Glutamatergic neuron (in vitro differentiated cells): ENCODE results near the gene PLEK2. TPM values are rescaled to one million over a fixed set of nuclear protein-coding genes. Genes with fewer than 3 reads are reported as not detected.
"Not testable (repeated sequence)": the region's sequence is repeated elsewhere in the genome, so short reads cannot be mapped to it uniquely, and the experiment has no call there.

Experiments used
- DNase-seq: peaks from one replicate; pipeline ENCODE4 v3.0.0; 2022
- H3K27ac Mint-ChIP-seq: one replicate; pipeline ENCODE4 v1.8.0; 2020; ENCODE audit warnings: mild to moderate bottlenecking, mixed read lengths, inconsistent platforms; ENCODE audit not compliant: unreplicated experiment
- H3K27me3 Mint-ChIP-seq: one replicate; pipeline ENCODE4 v1.8.0; 2020; ENCODE audit warnings: mild to moderate bottlenecking, moderate library complexity, mixed read lengths, inconsistent platforms; ENCODE audit not compliant: unreplicated experiment
- H3K36me3 Mint-ChIP-seq: one replicate; pipeline ENCODE4 v1.8.0; 2020; ENCODE audit warnings: mild to moderate bottlenecking, mixed read lengths, inconsistent platforms; ENCODE audit not compliant: unreplicated experiment
- H3K4me1 Mint-ChIP-seq: one replicate; pipeline ENCODE4 v1.8.0; 2020; ENCODE audit warnings: mild to moderate bottlenecking, low read depth, mixed read lengths, inconsistent platforms; ENCODE audit not compliant: unreplicated experiment
- H3K4me3 Mint-ChIP-seq: one replicate; pipeline ENCODE4 v1.8.0; 2020; ENCODE audit warnings: mild to moderate bottlenecking, mixed read lengths, inconsistent platforms; ENCODE audit not compliant: unreplicated experiment
- H3K9me3 Mint-ChIP-seq: one replicate; pipeline ENCODE4 v1.8.0; 2020; ENCODE audit warnings: mild to moderate bottlenecking, moderate library complexity, mixed read lengths, inconsistent platforms; ENCODE audit not compliant: unreplicated experiment
- microRNA-seq: library from miRNA; unstranded; fragments of <30 nt; microRNA quantifications from one replicate; pipeline ENCODE4, GENCODE V29; 2020; ENCODE audit not compliant: unreplicated experiment
- total RNA-seq: library from RNA; stranded (reverse); fragmentation: NEBNext Ultra II Directional; extraction: Animal tissue kit (Norgen Biotek cat#: 25700); gene quantifications from one replicate; pipeline ENCODE4 v1.2.1, GENCODE V29; 2021; ENCODE audit not compliant: unreplicated experiment
- TF ChIP-seq, protein P1 (sequence below): fragments of 200-600 bp; sonication (generic); IDR thresholded peaks from one replicate; pipeline ENCODE4 v1.5.0; 2021; ENCODE audit not compliant: partially characterized antibody, unreplicated experiment

The PLEK2 gene
- total RNA-seq, 1 donor from 2014 or later = not detected

DNA sequence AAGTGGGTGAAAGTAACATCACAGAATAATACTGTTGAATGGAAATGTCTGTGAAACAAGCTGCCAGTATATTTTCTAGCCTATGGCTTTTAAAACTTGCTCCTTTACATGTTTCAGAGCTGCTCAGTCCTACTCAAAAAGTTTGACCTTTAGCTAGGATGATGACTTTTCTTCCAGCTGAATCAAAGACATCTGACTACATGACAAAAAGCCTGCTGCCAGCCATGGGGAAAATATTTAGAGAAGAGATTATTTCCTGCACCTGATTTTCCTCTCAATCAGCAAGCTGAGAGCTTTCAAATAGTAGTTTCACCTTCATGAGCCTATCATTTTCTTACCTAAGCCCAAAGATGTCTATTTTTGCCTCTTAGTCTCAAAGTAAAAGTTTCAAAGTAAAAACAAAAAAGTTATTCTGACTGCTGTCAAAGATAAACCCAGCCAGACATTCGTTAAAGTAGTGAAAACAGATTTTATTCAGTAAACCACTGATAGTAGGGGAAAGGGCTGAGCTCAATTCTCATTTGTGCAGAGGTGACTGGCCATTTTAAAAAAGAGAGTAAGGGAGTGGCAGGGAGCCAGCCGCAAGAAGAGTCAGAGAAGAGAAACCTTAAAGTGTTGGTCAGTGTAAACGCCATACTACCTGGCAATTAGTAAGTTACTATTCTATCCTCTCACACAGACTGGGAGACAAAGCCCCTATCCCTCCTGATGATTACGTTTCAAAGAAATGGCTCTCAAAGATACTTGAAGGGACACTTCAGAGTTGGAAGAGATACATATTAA lies 54.6 kb downstream of the PLEK2 start:
- H3K4me1 Mint-ChIP-seq = peaks cover 13% of the 10 kb centered on the region
- H3K9me3 Mint-ChIP-seq = peaks cover 12% of the 10 kb centered on the region
- no peak for DNase-seq
- peaks cover 6% of the 10 kb centered on the region for H3K27me3 Mint-ChIP-seq
- TF ChIP-seq, protein P1, sequence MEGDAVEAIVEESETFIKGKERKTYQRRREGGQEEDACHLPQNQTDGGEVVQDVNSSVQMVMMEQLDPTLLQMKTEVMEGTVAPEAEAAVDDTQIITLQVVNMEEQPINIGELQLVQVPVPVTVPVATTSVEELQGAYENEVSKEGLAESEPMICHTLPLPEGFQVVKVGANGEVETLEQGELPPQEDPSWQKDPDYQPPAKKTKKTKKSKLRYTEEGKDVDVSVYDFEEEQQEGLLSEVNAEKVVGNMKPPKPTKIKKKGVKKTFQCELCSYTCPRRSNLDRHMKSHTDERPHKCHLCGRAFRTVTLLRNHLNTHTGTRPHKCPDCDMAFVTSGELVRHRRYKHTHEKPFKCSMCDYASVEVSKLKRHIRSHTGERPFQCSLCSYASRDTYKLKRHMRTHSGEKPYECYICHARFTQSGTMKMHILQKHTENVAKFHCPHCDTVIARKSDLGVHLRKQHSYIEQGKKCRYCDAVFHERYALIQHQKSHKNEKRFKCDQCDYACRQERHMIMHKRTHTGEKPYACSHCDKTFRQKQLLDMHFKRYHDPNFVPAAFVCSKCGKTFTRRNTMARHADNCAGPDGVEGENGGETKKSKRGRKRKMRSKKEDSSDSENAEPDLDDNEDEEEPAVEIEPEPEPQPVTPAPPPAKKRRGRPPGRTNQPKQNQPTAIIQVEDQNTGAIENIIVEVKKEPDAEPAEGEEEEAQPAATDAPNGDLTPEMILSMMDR = no peak
- H3K36me3 Mint-ChIP-seq = no peaks in the 10 kb centered on the region
- H3K4me3 Mint-ChIP-seq = peak overlapping the region; percentile 21
- no peak overlapping the region for H3K27ac Mint-ChIP-seq

DNA sequence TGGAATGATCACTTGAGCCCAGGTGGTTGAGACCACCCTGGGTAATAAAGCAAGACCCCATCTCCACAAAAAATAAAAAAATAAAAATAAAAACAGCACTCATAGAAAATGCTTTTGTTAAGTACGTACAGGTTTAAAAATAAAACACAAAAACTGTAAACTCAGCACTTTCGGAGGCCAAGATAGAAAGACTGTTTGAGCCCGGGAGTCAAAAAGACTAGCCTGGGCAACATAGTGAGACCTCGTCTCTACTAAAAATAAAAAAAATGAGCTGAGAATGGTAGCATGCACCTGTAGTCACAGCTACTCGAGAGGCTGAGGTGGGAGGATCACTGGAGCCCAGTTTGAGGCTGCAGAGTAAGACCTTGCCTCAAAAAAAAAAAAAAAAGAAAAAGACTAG lies 59.9 kb downstream of the PLEK2 start:
- TF ChIP-seq, protein P1 = no peak
- DNase-seq = no peak
- Mint-ChIP-seq H3K9me3 (no peaks in the 10 kb centered on the region), H3K36me3 (no peaks in the 10 kb centered on the region), H3K4me3 (no peak overlapping the region), H3K27me3 (peaks cover 1% of the 10 kb centered on the region), H3K27ac (no peak overlapping the region), H3K4me1 (no peaks in the 10 kb centered on the region)

DNA sequence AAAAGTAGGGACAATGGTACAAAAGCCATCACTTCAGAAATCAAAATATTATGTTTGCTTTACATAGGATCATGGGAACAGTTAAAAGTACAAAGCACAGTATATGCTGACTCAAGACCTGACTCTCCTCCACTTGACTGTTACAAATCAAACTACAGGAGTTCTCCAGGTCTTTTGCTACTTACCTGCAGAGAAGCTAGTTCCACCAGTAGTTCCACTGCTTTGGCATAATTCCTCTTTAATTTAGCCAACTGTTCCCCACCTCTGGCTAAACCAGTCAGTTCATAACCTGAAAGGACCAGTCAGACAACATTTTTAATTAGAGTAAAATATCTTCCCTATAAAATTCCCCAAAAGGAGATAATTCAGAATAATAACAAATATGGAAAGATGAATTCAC lies 66.4 kb downstream of the PLEK2 start:
- Mint-ChIP-seq H3K9me3 (peaks cover 1% of the 10 kb centered on the region), H3K27ac (no peak overlapping the region), H3K36me3 (peaks cover 5% of the 10 kb centered on the region)

DNA sequence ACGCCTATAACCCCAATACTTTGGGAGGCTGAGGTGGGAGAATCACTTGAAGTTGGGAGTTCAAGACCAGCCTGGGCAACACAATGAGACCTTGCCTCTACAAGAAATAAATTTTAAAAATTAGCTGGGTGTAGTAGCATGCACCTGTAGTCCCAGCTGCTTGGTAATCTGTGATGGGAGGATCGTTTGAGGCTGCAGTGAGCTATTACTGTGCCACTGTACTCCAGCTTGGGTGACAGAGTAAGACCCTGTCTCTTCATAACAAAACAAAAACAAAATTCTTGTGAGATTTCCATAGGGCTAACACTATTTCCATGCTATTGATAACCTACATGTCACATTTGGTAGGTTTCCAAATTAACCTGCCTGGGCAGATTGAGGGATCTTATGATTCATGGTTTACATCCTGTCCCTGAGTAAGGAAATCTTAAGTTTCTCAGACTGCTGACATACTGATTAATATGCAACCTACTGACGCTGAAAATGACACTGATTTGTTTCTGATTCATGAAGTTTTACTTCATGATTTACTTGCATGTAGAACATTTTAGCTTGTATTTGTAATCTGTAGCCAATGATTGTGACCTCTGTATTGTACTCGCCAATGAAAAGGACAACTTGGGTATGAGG lies 68.2 kb downstream of the PLEK2 start:
- H3K4me1 Mint-ChIP-seq = no peaks in the 10 kb centered on the region
- H3K9me3 Mint-ChIP-seq = peaks cover 1% of the 10 kb centered on the region
- H3K36me3 Mint-ChIP-seq = peaks cover 5% of the 10 kb centered on the region

More for the DNA sequence above, 66.4 kb downstream of the PLEK2 start:
- Mint-ChIP-seq H3K4me3 (no peak overlapping the region), H3K27me3 (peaks cover 2% of the 10 kb centered on the region), H3K4me1 (no peaks in the 10 kb centered on the region)
- DNase-seq = no peak
- TF ChIP-seq, protein P1 = no peak

DNA sequence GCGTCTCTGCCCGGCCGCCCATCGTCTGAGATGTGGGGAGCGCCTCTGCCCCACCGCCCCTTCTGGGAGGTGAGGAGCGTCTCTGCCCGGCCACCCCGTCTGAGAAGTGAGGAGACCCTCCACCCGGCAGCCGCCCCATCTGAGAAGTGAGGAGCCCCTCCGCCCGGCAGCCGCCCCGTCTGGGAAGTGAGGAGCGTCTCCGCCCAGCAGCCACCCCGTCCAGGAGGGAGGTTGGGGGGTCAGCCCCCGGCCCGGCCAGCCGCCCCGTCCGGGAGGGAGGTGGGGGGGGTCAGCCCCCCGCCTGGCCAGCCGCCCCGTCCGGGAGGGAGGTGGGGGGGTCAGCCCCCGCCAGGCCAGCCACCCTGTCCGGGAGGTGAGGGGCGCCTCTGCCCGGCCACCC lies 70.7 kb downstream of the PLEK2 start:
- DNase-seq, H3K9me3 Mint-ChIP-seq, H3K4me3 Mint-ChIP-seq, H3K4me1 Mint-ChIP-seq, H3K36me3 Mint-ChIP-seq, H3K27ac Mint-ChIP-seq, H3K27me3 Mint-ChIP-seq: not testable (repeated sequence)

More for the DNA sequence above, 68.2 kb downstream of the PLEK2 start:
- TF ChIP-seq, protein P1 = no peak
- no peak overlapping the region for H3K4me3 Mint-ChIP-seq
- peaks cover 2% of the 10 kb centered on the region for H3K27me3 Mint-ChIP-seq
- no peak for DNase-seq
- H3K27ac Mint-ChIP-seq = no peak overlapping the region

Small RNA genes within 50 kb of the gene (microRNA-seq; reads per million reads assigned to microRNA genes)
- not detected for gene MIR5694

Other genes starting within 250 kb of the PLEK2 start
- gene GARIN2, start 222.7 kb downstream of the PLEK2 start, total RNA-seq = not detected
- 4.5 TPM for gene PALS1, start 170.7 kb downstream of the PLEK2 start, total RNA-seq
- gene ATP6V1D, start 52.4 kb downstream of the PLEK2 start, total RNA-seq = 108 TPM
- 68.2 TPM for gene EIF2S1, start 51.8 kb downstream of the PLEK2 start, total RNA-seq
- 7.5 TPM for gene TMEM229B, start 76.6 kb upstream of the PLEK2 start, total RNA-seq
- 32.4 TPM for gene PLEKHH1, start 121.1 kb upstream of the PLEK2 start, total RNA-seq
- 24.3 TPM for gene PIGH, start 188.1 kb upstream of the PLEK2 start, total RNA-seq
- gene ARG2, start 207.8 kb upstream of the PLEK2 start, total RNA-seq = 78.7 TPM